ENCODE data around the gene MAGI1.

Gene MAGI1

GRCh38 chr3:65701516-65701915 is 337.2 kb downstream of the MAGI1 start:
- DNase-seq = no peak

- DNase-seq = no peak
Measured at GRCh38 chr3:65689436-65689835, 349.3 kb downstream of the MAGI1 start.

- DNase-seq = no peak
Measured at GRCh38 chr3:65687741-65688140, 351.0 kb downstream of the MAGI1 start.

GRCh38 chr3:65685621-65686235 is 353.0 kb downstream of the MAGI1 start:
- no peak for DNase-seq

GRCh38 chr3:65678516-65678915 is 360.2 kb downstream of the MAGI1 start:
- DNase-seq = no peak

GRCh38 chr3:65677486-65678010 is 361.2 kb downstream of the MAGI1 start:
- no peak for DNase-seq

- no peak for DNase-seq
Measured at GRCh38 chr3:65676580-65676979, 362.1 kb downstream of the MAGI1 start.

GRCh38 chr3:65675011-65675410 is 363.7 kb downstream of the MAGI1 start:
- no peak for DNase-seq

- no peak for DNase-seq
Measured at GRCh38 chr3:65674226-65674625, 364.5 kb downstream of the MAGI1 start.

GRCh38 chr3:65672871-65673815 is 365.6 kb downstream of the MAGI1 start:
- DNase-seq = peak in 1 of 2 donors; percentile 46

GRCh38 chr3:65672061-65672460 is 366.7 kb downstream of the MAGI1 start:
- no peak for DNase-seq

GRCh38 chr3:65671004-65671403 is 367.7 kb downstream of the MAGI1 start:
- no peak for DNase-seq

GRCh38 chr3:65669163-65669875 is 369.4 kb downstream of the MAGI1 start:
- no peak for DNase-seq

- DNase-seq = no peak
Measured at GRCh38 chr3:65667963-65668362, 370.8 kb downstream of the MAGI1 start.

- no peak for DNase-seq
Measured at GRCh38 chr3:65666448-65667091, 372.1 kb downstream of the MAGI1 start.

GRCh38 chr3:65665915-65666314 is 372.8 kb downstream of the MAGI1 start:
- DNase-seq = no peak

GRCh38 chr3:65664931-65665330 is 373.8 kb downstream of the MAGI1 start:
- DNase-seq = no peak

- DNase-seq = no peak
Measured at GRCh38 chr3:65664446-65664845, 374.3 kb downstream of the MAGI1 start.

- DNase-seq = no peak
Measured at GRCh38 chr3:65662095-65662494, 376.6 kb downstream of the MAGI1 start.

- DNase-seq = no peak
Measured at GRCh38 chr3:65660000-65660598, 378.6 kb downstream of the MAGI1 start.

- no peak for DNase-seq
Measured at GRCh38 chr3:65659396-65659795, 379.3 kb downstream of the MAGI1 start.

GRCh38 chr3:65658401-65658800 is 380.3 kb downstream of the MAGI1 start:
- no peak for DNase-seq

Measured in stimulated activated CD4-positive, alpha-beta T cell treated with anti-CD3 and anti-CD28 coated beads, Interleukin-2, amount 100 ng/mL, for 24 hours (primary cell).